Measurements from ENCODE around the gene COBLL1. TPM values are rescaled to one million over a fixed set of nuclear protein-coding genes. Genes with fewer than 3 reads are reported as not detected.

The COBLL1 gene
- total RNA-seq, 3 donors from 2014 or later, result 19.5 to 30.0 (median 26.1) TPM

GRCh38 chr2:164881524-164881923 is 39.9 kb upstream of the COBLL1 start:
- Histone ChIP-seq H3K4me1 (ENCODE audit: low read depth) (no peaks in the 10 kb centered on the region), H3K36me3 (ENCODE audit: low read depth) (no peaks in the 10 kb centered on the region), H3K4me3 (no peak overlapping the region), H3K9me3 (no peaks in the 10 kb centered on the region)
- TF ChIP-seq CTCF (IDR thresholded peaks at IDR 0.05), result no peak
- intact Hi-C loops (cut with DNase I, micrococcal nuclease), result no loop called here
- no peak for DNase-seq
- no peak for ATAC-seq

DNA sequence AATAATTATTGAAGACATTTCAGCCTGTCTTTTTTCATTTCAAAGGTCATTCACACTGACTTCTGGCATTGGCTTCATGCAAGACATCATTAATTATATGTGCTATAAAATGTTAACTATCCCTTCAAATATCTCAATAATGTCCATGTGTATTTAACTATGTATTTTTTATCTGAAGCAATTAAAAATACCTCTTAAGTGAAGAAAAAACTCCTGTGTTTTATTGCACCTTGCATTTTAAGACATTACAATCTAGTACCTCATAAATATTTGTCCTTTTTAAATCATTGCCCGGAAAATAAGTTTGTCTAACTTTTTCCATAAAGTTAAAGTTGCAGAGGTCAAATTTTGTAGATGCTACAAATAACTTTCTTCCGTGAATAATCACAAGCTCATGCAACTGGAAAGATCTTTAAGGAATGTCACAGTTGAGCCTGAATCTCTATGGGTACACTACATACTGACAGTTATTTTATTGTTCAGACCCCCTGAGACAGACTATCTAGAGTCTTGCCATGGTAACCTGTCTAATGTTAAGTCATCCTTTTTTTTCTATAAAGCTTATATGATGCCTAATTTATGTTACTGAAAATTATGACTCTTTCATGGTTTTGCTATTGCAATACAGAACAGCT is 38.4 kb upstream of the COBLL1 start:
- H3K4me3 ChIP-seq, result no peak overlapping the region
- H3K9me3 ChIP-seq, result no peaks in the 10 kb centered on the region
- no peaks in the 10 kb centered on the region for H3K36me3 ChIP-seq (ENCODE audit: low read depth)
- intact Hi-C loops (cut with DNase I, micrococcal nuclease), result no loop called here
- no peak for TF ChIP-seq CTCF (IDR thresholded peaks at IDR 0.05)
- no peak for ATAC-seq
- DNase-seq, result no peak
- no peaks in the 10 kb centered on the region for H3K4me1 ChIP-seq (ENCODE audit: low read depth)

DNA sequence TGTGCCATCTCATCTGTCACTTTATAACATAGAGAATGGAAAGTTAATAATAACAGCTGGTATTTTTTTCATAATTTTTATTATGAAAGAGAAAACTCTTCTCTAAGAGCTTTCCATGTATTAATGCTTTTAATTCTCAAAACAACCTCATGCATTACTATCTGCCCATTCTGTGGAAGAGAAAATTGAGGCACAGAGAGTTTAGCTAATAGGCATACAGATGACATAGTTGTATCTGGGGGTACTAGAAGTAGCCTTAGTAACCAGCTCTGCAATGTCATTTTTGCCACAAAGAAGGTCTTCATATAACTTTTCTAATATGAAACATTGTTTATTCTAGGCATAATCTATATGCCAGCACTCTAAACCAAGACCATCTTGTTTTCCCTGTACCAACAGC is 36.3 kb upstream of the COBLL1 start:
- no peaks in the 10 kb centered on the region for H3K4me1 ChIP-seq (ENCODE audit: low read depth)
- TF ChIP-seq CTCF (IDR thresholded peaks at IDR 0.05), result no peak
- intact Hi-C loops (cut with DNase I, micrococcal nuclease), result no loop called here
- DNase-seq (no peak), ATAC-seq (no peak)
- no peaks in the 10 kb centered on the region for H3K9me3 ChIP-seq
- H3K4me3 ChIP-seq, result no peak overlapping the region
- H3K36me3 ChIP-seq (ENCODE audit: low read depth), result no peaks in the 10 kb centered on the region

- no peak for TF ChIP-seq CTCF (IDR thresholded peaks at IDR 0.05)
- ATAC-seq (no peak), DNase-seq (no peak)
- intact Hi-C loops (cut with DNase I, micrococcal nuclease), result no loop called here
- no peak overlapping the region for H3K4me3 ChIP-seq
- no peaks in the 10 kb centered on the region for H3K4me1 ChIP-seq (ENCODE audit: low read depth)
- no peaks in the 10 kb centered on the region for H3K9me3 ChIP-seq
- no peaks in the 10 kb centered on the region for H3K36me3 ChIP-seq (ENCODE audit: low read depth)
Measured at GRCh38 chr2:164877169-164877568, 35.5 kb upstream of the COBLL1 start.

GRCh38 chr2:164875334-164876205 is 33.9 kb upstream of the COBLL1 start:
- DNase-seq, result no peak
- no peaks in the 10 kb centered on the region for H3K9me3 ChIP-seq
- no peak for ATAC-seq
- intact Hi-C loops (cut with DNase I, micrococcal nuclease), result no loop called here
- no peak overlapping the region for H3K4me3 ChIP-seq
- H3K4me1 ChIP-seq (ENCODE audit: low read depth), result no peaks in the 10 kb centered on the region
- no peak for TF ChIP-seq CTCF (IDR thresholded peaks at IDR 0.05)
- H3K36me3 ChIP-seq (ENCODE audit: low read depth), result no peaks in the 10 kb centered on the region
